Adrenal gland (tissue), 5 donors: ENCODE measurements around the gene PCYT1B.

Experiments used
- POLR2A ChIP-seq, 2 donors: fragments of 450-650 bp; IDR thresholded peaks; one replicate each; pipeline ENCODE4 v1.6.1; 2017; ENCODE audit warnings: antibody characterized with exemption in 2 of 2, mild to moderate bottlenecking in 2 of 2, moderate library complexity in 1 of 2
- TF ChIP-seq, protein P1 (sequence below), 6 experiments: fragments of 450-650 bp in 4 of 6; fragments of 200-600 bp in 2 of 6; sonication (generic) in 1 of 6; IDR thresholded peaks; 1 replicate in 5 of 6; 2 replicates in 1 of 6; pipeline versions ENCODE4 v1.5.1 to v1.8.0; 2016 to 2021; ENCODE audit warnings: antibody characterized with exemption in 6 of 6, mild to moderate bottlenecking in 2 of 6, moderate library complexity in 1 of 6
- donor health status: DM: no; HTN: no; CAD: no.

DNA sequence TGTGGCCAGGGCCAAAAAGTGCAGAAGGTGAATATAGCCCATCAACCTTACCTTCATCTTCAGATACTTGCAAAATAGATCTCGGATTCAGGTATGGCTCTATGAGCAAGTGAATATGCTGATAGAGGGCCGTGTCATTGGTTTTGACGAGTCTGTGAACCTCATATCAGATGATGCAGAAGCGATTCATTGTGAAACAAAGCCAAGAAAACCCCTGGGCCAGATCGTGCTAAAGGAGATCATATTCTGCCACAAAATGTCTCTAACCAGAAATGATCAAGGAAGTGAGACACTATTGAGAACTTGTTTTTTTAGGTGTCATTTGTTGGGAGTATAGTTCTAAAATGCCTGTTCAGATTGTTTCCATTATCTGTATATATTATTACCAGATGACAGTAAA is 133.7 kb downstream of the PCYT1B start:
- TF ChIP-seq POLR2A (IDR thresholded peaks at IDR 0.05): no peak
- TF ChIP-seq, protein P1, sequence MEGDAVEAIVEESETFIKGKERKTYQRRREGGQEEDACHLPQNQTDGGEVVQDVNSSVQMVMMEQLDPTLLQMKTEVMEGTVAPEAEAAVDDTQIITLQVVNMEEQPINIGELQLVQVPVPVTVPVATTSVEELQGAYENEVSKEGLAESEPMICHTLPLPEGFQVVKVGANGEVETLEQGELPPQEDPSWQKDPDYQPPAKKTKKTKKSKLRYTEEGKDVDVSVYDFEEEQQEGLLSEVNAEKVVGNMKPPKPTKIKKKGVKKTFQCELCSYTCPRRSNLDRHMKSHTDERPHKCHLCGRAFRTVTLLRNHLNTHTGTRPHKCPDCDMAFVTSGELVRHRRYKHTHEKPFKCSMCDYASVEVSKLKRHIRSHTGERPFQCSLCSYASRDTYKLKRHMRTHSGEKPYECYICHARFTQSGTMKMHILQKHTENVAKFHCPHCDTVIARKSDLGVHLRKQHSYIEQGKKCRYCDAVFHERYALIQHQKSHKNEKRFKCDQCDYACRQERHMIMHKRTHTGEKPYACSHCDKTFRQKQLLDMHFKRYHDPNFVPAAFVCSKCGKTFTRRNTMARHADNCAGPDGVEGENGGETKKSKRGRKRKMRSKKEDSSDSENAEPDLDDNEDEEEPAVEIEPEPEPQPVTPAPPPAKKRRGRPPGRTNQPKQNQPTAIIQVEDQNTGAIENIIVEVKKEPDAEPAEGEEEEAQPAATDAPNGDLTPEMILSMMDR (IDR thresholded peaks at IDR 0.05): no peak
